Measurements from ENCODE around the gene SLC49A4.

SLC49A4 gene

GRCh38 chr3:122908251-122908650 lies 113.4 kb downstream of the SLC49A4 start:
- DNase-seq (ENCODE audit: low read depth), result no peak

- no peak for DNase-seq (ENCODE audit: low read depth)
Measured at GRCh38 chr3:122911901-122912300, 117.0 kb downstream of the SLC49A4 start.

- DNase-seq (ENCODE audit: low read depth), result no peak
Measured at GRCh38 chr3:122912772-122913538, 118.1 kb downstream of the SLC49A4 start.

DNA sequence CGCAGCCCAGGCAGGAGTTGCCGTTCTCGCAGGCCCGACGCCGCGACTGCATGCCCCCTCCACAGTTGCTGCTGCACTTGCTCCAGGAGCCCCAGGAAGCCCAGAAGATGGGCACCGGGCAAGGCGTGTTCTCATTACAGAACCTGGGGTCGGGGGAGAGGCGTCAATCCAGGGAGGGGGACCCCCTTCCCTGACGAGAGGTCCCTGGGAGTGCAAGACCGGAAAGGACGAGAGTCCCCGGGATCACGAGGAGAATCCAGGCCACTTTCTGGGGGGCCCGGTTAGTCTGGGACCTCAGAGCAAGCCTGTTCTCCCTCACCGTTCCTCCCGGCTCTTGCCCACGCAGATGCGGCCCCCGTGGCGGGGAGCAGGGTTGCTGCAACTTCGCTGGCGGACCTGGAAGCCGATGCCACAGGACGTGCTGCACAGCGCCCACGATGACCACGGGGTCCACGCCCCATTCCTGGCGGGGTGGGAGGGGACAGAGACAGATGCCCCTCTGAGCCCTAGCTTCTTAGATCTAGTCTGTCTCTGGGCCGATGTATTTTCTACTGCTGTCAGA lies 118.8 kb downstream of the SLC49A4 start:
- no peak for DNase-seq (ENCODE audit: low read depth)

- no peak for DNase-seq (ENCODE audit: low read depth)
Measured at GRCh38 chr3:122915300-122916055, 120.6 kb downstream of the SLC49A4 start.

DNA sequence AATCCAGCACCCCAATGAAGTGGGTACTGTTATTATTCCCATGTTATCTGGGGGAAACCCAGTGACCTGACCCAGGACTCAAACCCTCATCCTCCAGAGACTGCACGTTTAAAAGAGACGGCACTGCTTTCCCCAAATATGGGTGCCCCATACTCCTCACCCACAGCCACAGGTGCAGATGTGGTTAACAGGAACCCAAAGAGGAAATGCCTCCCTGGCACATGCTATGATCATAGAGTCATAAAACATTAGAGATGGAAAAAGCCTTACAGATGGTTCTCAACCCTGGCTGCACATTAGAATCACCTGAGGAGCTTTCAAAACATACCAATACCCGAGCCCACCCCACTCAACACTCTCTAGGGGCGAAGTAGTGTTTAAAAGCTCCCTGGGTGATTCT lies 121.2 kb downstream of the SLC49A4 start:
- DNase-seq (ENCODE audit: low read depth), result no peak

DNA sequence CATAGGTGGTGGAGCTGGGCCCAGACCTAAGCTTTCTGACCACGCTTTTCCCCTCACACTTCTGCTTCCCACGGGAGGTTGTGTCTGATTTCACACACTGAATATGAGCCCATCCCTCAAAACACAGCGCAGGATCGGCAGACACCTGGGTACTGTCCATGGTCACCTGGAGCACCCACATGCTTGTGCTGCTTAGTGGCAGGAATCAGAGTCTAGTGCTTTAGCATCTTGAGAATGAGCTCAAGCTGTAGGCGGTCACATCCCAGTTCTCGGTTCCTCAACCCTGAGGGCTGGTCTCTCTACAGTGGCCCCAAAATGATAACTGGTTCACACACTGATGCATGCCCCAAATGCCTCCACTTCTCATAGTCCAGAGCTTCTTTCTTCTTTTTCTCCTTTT lies 121.7 kb downstream of the SLC49A4 start:
- DNase-seq (ENCODE audit: low read depth), result no peak

GRCh38 chr3:122917412-122917811 lies 122.5 kb downstream of the SLC49A4 start:
- no peak for DNase-seq (ENCODE audit: low read depth)

- DNase-seq (ENCODE audit: low read depth), result no peak
Measured at GRCh38 chr3:122918576-122919290, 123.9 kb downstream of the SLC49A4 start.

- DNase-seq (ENCODE audit: low read depth), result no peak
Measured at GRCh38 chr3:122919291-122919610, 124.4 kb downstream of the SLC49A4 start.

DNA sequence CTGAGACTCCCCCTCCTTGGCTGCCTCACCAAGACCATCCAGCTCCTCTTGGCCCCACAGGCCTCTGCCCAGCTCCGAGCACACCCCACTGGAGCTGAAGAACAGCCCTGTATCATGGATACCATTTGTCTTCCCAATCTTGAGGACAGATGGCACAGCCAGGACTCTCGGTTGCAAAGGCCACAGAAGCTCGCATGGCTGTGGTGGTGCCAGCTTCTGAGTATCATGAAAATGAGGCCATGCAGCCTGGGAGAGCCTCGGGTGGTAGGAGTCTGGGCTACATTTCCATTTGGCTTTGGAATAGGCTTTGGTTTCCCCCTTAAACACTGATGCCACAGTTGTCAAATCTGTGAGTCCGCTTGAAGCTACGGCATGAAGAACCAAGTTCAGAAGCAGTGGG lies 126.1 kb downstream of the SLC49A4 start:
- no peak for DNase-seq (ENCODE audit: low read depth)

DNA sequence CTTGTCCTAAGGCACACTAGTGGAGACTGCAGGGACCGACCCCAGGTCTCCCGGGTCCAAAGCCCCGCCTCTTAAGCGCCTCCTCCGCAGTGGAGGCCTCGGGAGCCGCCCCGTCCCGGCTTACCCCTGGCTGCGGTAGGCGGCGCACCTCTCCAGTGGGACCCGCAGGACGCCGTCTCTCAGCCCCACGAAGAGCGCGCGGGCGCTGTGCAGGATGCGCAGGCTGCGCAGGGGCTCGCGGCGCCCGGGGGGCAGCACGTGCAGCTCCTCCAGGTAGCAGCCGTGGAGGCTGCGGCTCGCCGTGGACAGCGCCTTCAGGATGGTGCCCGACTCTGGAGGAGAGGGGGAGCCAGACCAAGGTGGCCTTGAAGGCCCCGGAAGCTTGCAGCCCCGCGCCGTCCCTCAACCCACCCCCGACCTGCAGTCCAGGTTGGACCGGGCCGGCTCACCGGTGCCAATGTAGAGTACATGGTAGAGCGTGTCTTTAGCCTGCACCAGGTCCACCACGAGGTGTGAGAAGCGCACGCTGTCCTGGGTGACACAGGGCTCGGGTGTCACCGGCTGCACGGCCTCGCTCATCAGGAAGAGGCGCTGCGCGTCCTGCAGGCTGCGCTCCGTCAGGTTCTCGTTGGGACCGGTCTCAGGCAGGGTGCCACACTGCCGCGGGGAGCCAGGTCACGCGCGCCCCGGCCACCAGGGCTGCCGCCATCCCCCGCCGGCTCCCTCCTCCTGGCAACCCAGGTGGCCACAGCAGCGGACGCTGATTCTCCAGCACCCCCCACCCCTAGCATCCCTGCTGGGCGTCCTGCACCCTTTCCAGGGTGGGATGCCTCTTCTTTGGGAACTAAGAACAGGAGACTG lies 127.2 kb downstream of the SLC49A4 start:
- no peak for DNase-seq (ENCODE audit: low read depth)

GRCh38 chr3:122923611-122924010 lies 128.7 kb downstream of the SLC49A4 start:
- DNase-seq (ENCODE audit: low read depth), result no peak

- no peak for DNase-seq (ENCODE audit: low read depth)
Measured at GRCh38 chr3:122924056-122924455, 129.2 kb downstream of the SLC49A4 start.

DNA sequence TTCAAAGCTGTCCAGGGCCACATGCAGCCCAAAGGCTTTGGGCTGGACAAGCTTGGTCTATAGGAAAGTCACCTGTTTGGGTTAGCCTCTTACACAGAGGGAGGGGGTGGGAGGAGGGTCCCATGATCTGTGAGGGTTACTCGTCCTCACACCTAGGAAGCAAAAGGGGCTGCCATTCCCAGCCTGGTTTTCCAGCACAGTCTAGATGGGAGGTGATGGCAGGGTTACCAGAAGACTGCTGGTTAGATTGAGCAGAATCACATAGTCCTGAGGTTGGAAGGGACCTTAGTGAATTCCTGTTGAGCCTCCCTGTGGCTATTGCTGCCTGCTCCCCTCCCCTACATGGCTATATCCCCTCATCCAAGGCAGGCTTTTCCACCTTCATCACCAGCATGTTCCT lies 130.9 kb downstream of the SLC49A4 start:
- no peak for DNase-seq (ENCODE audit: low read depth)

GRCh38 chr3:122926322-122926721 lies 131.5 kb downstream of the SLC49A4 start:
- no peak for DNase-seq (ENCODE audit: low read depth)

- DNase-seq (ENCODE audit: low read depth), result no peak
Measured at GRCh38 chr3:122926811-122927210, 131.9 kb downstream of the SLC49A4 start.

DNA sequence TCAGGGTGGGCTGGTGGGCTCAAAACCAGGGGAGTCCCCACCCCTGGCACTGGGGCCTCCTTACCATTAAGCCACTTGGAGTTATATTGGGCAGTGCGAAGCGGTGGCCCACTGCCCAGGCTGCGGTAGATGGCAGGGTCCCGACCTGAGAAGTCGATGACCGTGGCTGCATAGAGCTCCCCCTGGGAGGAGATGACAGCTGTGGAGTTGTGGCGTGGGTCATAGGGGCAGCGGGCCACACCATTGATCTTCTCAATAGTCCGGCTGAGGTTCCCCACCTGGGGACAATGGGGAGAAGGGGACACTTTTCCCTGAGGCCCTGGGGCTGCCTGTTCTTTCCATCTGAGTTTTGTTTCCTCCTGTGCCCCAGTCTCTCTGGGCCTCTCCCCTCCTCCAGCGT lies 132.9 kb downstream of the SLC49A4 start:
- no peak for DNase-seq (ENCODE audit: low read depth)

- DNase-seq (ENCODE audit: low read depth), result no peak
Measured at GRCh38 chr3:122928396-122929187, 133.7 kb downstream of the SLC49A4 start.

DNA sequence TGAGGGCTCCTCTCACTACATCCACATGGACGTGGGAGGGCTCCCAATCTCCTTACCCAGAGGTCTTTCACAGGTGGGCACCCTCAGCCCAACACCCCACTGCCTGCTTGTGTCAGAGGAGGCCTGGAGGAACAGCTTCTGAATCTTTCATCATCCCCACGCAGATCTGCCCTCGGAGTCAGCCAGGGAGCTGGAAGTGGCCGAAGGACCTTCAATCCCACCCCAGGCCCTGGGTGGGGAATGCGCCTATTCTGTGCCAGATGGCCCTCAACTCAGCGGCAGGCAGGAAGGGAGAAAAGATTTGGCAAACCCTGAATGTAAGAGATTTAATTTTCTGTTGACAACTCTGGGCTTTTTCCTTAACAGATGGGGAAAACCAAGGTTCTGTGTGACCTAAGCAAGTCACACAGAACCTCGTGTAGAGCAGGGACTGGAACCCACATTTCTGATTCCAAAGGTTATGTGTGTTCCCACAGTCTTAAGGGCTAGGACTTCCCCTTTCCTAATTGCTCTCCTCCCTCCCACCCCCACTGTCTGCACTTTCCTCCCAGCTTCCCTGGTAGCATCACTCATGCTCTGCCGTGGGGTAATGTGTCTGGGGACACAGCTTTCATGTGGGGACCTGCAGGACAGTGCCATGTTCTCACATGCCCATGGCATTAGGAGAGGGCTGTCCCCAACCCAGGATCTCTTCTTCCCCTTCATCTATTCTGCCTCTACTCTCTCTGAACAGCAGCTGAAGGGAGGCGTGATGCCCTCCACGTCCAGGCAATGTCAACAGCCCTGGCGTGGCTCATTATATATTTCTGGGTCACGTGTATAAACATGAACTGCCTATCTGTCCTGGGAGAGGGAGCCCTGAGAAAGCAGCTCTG lies 134.6 kb downstream of the SLC49A4 start:
- no peak for DNase-seq (ENCODE audit: low read depth)

All from T follicular helper cell (primary cell).